B cell (primary cell): ENCODE results near the gene GLIS2. TPM values are rescaled to one million over a fixed set of nuclear protein-coding genes. Genes with fewer than 3 reads are reported as not detected.

Experiments used
- ATAC-seq: fragments of 200-7000 bp; cut with Tn5 transposase; one replicate; pipeline ENCODE4 v1.10.0; 2021; ENCODE audit warnings: low read depth, mild to moderate bottlenecking, moderate number of reproducible peaks, moderate library complexity
- CTCF ChIA-PET: fragments of 350-600 bp; sonication (Branson Sonifier 250); formaldehyde crosslinking; loops from one replicate; lab custom pipeline; 2021; ENCODE audit warnings: antibody characterized with exemption, inconsistent platforms; lab: Charles Lee
- POLR2A ChIA-PET: fragments of 350-600 bp; sonication (Branson Sonifier 250); formaldehyde crosslinking; loops from one replicate; lab custom pipeline; 2021; ENCODE audit warnings: antibody characterized with exemption; lab: Charles Lee
- DNase-seq: peaks from one replicate; pipeline ENCODE4 v3.0.0; 2013
- H2AFZ ChIP-seq: 2 replicates; pipeline ENCODE4 v1.6.1; 2012; ENCODE audit warnings: mild to moderate bottlenecking, low read depth, low read length; ENCODE audit not compliant: insufficient read depth, poor library complexity, severe bottlenecking
- H3K27ac ChIP-seq, 2 donors: 1 replicate in 1 of 2; 2 replicates in 1 of 2; pipeline ENCODE4 v1.5.1; 2012 to 2013; ENCODE audit warnings: low read length in 2 of 2, mild to moderate bottlenecking in 2 of 2, moderate library complexity in 1 of 2
- H3K27me3 ChIP-seq, 4 experiments: fragments of 200-600 bp in 1 of 4; sonication (generic) in 1 of 4; replicated peaks in 1 of 4; 1 replicate in 2 of 4; 2 replicates in 2 of 4; pipeline versions ENCODE4 v1.6.1 to v1.7.0; 2013 to 2016; ENCODE audit warnings: low read length in 3 of 4, mild to moderate bottlenecking in 2 of 4, mixed read lengths in 1 of 4, moderate library complexity in 1 of 4; ENCODE audit not compliant: insufficient read depth in 4 of 4, control insufficient read depth in 3 of 4; ENCODE audit errors: control extremely low read depth in 1 of 4
- H3K36me3 ChIP-seq, 2 experiments: replicated peaks in 1 of 2; 1 replicate in 1 of 2; 2 replicates in 1 of 2; pipeline versions ENCODE4 v1.6.1 to v1.7.1; 2013; ENCODE audit warnings: low read length in 1 of 2; ENCODE audit not compliant: insufficient read depth in 2 of 2, control insufficient read depth in 1 of 2; ENCODE audit errors: control extremely low read depth in 1 of 2, extremely low read depth in 1 of 2
- H3K4me1 ChIP-seq, 2 donors: fragments of 200-600 bp in 1 of 2; sonication (generic) in 1 of 2; 1 replicate in 1 of 2; 2 replicates in 1 of 2; pipeline versions ENCODE4 v1.5.1 to v1.6.1; 2013 to 2017; ENCODE audit warnings: low read length in 2 of 2; ENCODE audit not compliant: control insufficient read depth in 2 of 2, insufficient read depth in 2 of 2
- H3K4me2 ChIP-seq: replicated peaks from 2 replicates; pipeline ENCODE3; 2012; ENCODE audit warnings: mild to moderate bottlenecking, low read depth, low read length; ENCODE audit not compliant: poor library complexity, severe bottlenecking
- H3K4me3 ChIP-seq, 5 experiments: fragments of 200-600 bp in 1 of 5; sonication (generic) in 1 of 5; 1 replicate in 3 of 5; 2 replicates in 2 of 5; pipeline versions ENCODE4 v1.5.1 to v1.7.0; 2011 to 2016; ENCODE audit warnings: low read length in 4 of 5, mild to moderate bottlenecking in 4 of 5, low read depth in 2 of 5, control low read depth in 1 of 5, moderate library complexity in 1 of 5; ENCODE audit not compliant: insufficient read depth in 1 of 5; ENCODE audit errors: control extremely low read depth in 1 of 5, extremely low read depth in 1 of 5
- H3K79me2 ChIP-seq: fragments of 200-600 bp; sonication (generic); one replicate; pipeline ENCODE4 v1.6.0; 2016; ENCODE audit warnings: low read length; ENCODE audit not compliant: control insufficient read depth, insufficient read depth
- H3K9ac ChIP-seq: fragments of 200-600 bp; sonication (generic); 2 replicates; pipeline ENCODE4 v1.6.1; 2017; ENCODE audit warnings: mild to moderate bottlenecking, low read length, moderate library complexity
- H3K9me3 ChIP-seq, 3 donors: one replicate each; pipeline versions ENCODE4 v1.6.1 to v1.7.1; 2013; ENCODE audit warnings: low read length in 2 of 3; ENCODE audit not compliant: control insufficient read depth in 2 of 3, insufficient read depth in 1 of 3; ENCODE audit errors: control extremely low read depth in 1 of 3
- H4K20me1 ChIP-seq: 2 replicates; pipeline ENCODE4 v1.6.0; 2012; ENCODE audit warnings: mild to moderate bottlenecking, low read length; ENCODE audit not compliant: insufficient read depth, control insufficient read depth, poor library complexity, severe bottlenecking
- H3K27ac Mint-ChIP-seq: one replicate; pipeline ENCODE4 v1.8.0; 2021; ENCODE audit warnings: mixed read lengths
- H3K27me3 Mint-ChIP-seq: one replicate; pipeline ENCODE4 v1.8.0; 2021; ENCODE audit warnings: mixed read lengths
- H3K4me1 Mint-ChIP-seq: one replicate; pipeline ENCODE4 v1.8.0; 2021; ENCODE audit warnings: mixed read lengths
- H3K4me3 Mint-ChIP-seq: one replicate; pipeline ENCODE4 v1.8.0; 2021; ENCODE audit warnings: mixed read lengths
- H3K9me3 Mint-ChIP-seq: one replicate; pipeline ENCODE4 v1.8.0; 2022; ENCODE audit warnings: mixed read lengths; ENCODE audit not compliant: insufficient read depth
- EZH2 ChIP-seq: IDR thresholded peaks from 2 replicates; pipeline ENCODE4 v1.6.1; 2012; ENCODE audit warnings: borderline replicate concordance, low read depth, mild to moderate bottlenecking, moderate library complexity, low read length; ENCODE audit not compliant: insufficient read depth, poor library complexity, severe bottlenecking
- WGBS: methylation state at CpG from one replicate; pipeline ENCODE4 v1.1.5; 2013; ENCODE audit warnings: missing lambda C conversion rate; ENCODE audit not compliant: insufficient coverage; 5-methylcytosine and 5-hydroxymethylcytosine counted together
- intact Hi-C: fragments of 100-400 bp; cut with micrococcal nuclease; formaldehyde crosslinking; loops from one replicate; pipeline ENCODE4 v1.10.0; 2022
- polyA plus RNA-seq: library from polyadenylated mRNA; depleted of rRNA; stranded (reverse); fragments of >200 nt; gene quantifications from 2 replicates; pipeline ENCODE4 v1.2.3, GENCODE V29; 2012
- total RNA-seq, 2 donors: library from RNA; stranded (reverse); fragments of 120-200 nt in 1 of 2; gene quantifications; 1 replicate in 1 of 2; 2 replicates in 1 of 2; pipeline versions ENCODE4 v1.2.3 to v1.2.4, GENCODE V29; 2013 to 2022
- TF ChIP-seq, protein P1 (sequence below): fragments of 200-600 bp; IDR thresholded peaks from one replicate; pipeline ENCODE4 v1.8.0; 2022; ENCODE audit warnings: antibody characterized with exemption, mild to moderate bottlenecking

Gene GLIS2
- total and polyA plus RNA-seq, 2 donors (not counting 1 experiment from before 2014, with no cell fraction given): not detected

DNA sequence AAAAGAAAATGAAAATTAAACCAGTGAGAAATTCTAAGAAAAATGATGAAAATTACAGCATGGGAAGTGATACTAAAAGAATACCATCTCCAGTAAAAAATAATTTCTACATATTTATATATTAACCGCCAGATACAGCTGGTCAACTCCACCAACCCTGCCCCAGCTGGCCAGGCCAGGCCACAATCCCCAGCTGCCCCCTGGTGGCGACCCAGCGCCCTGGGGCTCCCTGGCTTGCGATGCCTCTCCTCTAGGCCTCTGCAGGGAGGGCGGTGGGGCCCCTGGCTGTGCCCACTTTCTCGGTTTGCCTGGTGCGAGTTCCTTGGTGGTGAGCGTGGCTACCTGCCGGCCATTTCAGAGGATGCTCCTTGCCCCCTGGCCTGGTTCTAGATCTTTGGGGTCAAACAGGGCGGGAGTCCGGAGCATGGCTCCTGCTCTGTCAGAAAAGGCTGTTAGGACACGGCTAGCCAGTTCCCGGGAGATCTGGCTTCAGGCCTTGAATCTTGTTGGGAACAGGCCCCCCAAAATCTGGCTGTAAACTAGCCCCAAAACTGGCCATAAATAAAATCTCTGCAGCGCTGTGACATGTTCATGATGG, 14.5 kb downstream of the GLIS2 start:
- Histone ChIP-seq H3K79me2 (no peaks in the 10 kb centered on the region), H2AFZ (no peak overlapping the region), H3K36me3 (no peaks in the 10 kb centered on the region), H3K9me3 (no peaks in the 10 kb centered on the region), H4K20me1 (no peaks in the 10 kb centered on the region), H3K27me3 (peaks cover 0 to 24% (median 0%) of the 10 kb centered on the region in 4 experiments), H3K4me1 (peaks cover 14 to 18% of the 10 kb centered on the region in 2 donors), H3K4me2 (no peak overlapping the region), H3K4me3 (no peak overlapping the region), H3K9ac (no peak overlapping the region), H3K27ac (no peak overlapping the region)
- Mint-ChIP-seq H3K4me1 (peaks cover 6% of the 10 kb centered on the region), H3K27me3 (peaks cover 3% of the 10 kb centered on the region), H3K27ac (no peak overlapping the region), H3K4me3 (no peak overlapping the region), H3K9me3 (no peaks in the 10 kb centered on the region)
- ATAC-seq: peak; percentile 72
- intact Hi-C loops: loop anchor here (2.0 kb wide), 1 partner anchor 22 kb away; no protein-coding TSS in a partner anchor
- 53% methylated on average over 14 of the region's 14 CpGs for WGBS
- ChIA-PET CTCF (interaction anchor here (0.6 to 10.0 kb wide), 17 partner anchors 8 to 391 kb away, joined by 3 to 165 read pairs (median 4); partner anchors contain the start of gene GLIS2), POLR2A (no interaction called here)
- DNase-seq: peak; percentile 74
- TF ChIP-seq, protein P1, sequence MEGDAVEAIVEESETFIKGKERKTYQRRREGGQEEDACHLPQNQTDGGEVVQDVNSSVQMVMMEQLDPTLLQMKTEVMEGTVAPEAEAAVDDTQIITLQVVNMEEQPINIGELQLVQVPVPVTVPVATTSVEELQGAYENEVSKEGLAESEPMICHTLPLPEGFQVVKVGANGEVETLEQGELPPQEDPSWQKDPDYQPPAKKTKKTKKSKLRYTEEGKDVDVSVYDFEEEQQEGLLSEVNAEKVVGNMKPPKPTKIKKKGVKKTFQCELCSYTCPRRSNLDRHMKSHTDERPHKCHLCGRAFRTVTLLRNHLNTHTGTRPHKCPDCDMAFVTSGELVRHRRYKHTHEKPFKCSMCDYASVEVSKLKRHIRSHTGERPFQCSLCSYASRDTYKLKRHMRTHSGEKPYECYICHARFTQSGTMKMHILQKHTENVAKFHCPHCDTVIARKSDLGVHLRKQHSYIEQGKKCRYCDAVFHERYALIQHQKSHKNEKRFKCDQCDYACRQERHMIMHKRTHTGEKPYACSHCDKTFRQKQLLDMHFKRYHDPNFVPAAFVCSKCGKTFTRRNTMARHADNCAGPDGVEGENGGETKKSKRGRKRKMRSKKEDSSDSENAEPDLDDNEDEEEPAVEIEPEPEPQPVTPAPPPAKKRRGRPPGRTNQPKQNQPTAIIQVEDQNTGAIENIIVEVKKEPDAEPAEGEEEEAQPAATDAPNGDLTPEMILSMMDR: peak; percentile 98
- TF ChIP-seq EZH2: no peak

GRCh38 chr16:4332083-4332482, 16.2 kb downstream of the GLIS2 start:
- ChIA-PET POLR2A (no interaction called here), CTCF (interaction anchor here (1.2 to 10.0 kb wide), 6 partner anchors 10 to 131 kb away, joined by 4 to 165 read pairs (median 16); partner anchors contain the start of gene GLIS2)
- no peak overlapping the region for H2AFZ ChIP-seq

More at GRCh38 chr16:4332083-4332482, 16.2 kb downstream of the GLIS2 start:
- H3K27ac ChIP-seq: no peak overlapping the region
- H3K9ac ChIP-seq: no peak overlapping the region
- H3K9me3 ChIP-seq: no peaks in the 10 kb centered on the region
- no peak overlapping the region for H3K4me2 ChIP-seq
- no peak overlapping the region for H3K4me3 Mint-ChIP-seq
- ATAC-seq: no peak
- no peaks in the 10 kb centered on the region for H4K20me1 ChIP-seq
- H3K79me2 ChIP-seq: no peaks in the 10 kb centered on the region
- intact Hi-C loops: no loop called here
- no peak overlapping the region for H3K27ac Mint-ChIP-seq
- H3K27me3 ChIP-seq: peaks cover 0 to 22% (median 0%) of the 10 kb centered on the region in 4 experiments
- peaks cover 3% of the 10 kb centered on the region for H3K27me3 Mint-ChIP-seq
- H3K4me3 ChIP-seq: no peak overlapping the region
- DNase-seq: no peak
- H3K36me3 ChIP-seq: no peaks in the 10 kb centered on the region
- no peaks in the 10 kb centered on the region for H3K9me3 Mint-ChIP-seq
- 89% methylated on average over 13 of the region's 14 CpGs for WGBS
- H3K4me1 ChIP-seq: peaks cover 11 to 12% of the 10 kb centered on the region in 2 donors
- no peaks in the 10 kb centered on the region for H3K4me1 Mint-ChIP-seq
- TF ChIP-seq, protein P1: no peak
- no peak for TF ChIP-seq EZH2
